Natural killer cell (primary cell): ENCODE results near the gene LRP8. TPM values are rescaled to one million over a fixed set of nuclear protein-coding genes. Genes with fewer than 3 reads are reported as not detected.

Source experiments
- ATAC-seq, 3 donors: fragments of 150-1000 bp in 2 of 3; fragments of 200-7000 bp in 1 of 3; cut with Tn5 transposase; 1 replicate in 1 of 3; 2 replicates in 2 of 3; pipeline ENCODE4 v1.10.0; 2021; ENCODE audit warnings: mild to moderate bottlenecking in 2 of 3, moderate library complexity in 2 of 3
- DNase-seq, 2 donors: peaks; one replicate each; pipeline versions ENCODE4 v3.0.0 to v3.0.0-alpha.2; 2013 to 2021; ENCODE audit warnings: mixed read lengths in 1 of 2
- H3K27ac ChIP-seq: one replicate; pipeline ENCODE4 v1.5.1; 2013; ENCODE audit warnings: mild to moderate bottlenecking, low read length
- H3K27me3 ChIP-seq: one replicate; pipeline ENCODE4 v1.6.1; 2013; ENCODE audit warnings: low read length; ENCODE audit not compliant: control insufficient read depth, insufficient read depth
- H3K36me3 ChIP-seq: one replicate; pipeline ENCODE4 v1.6.1; 2013; ENCODE audit warnings: low read length; ENCODE audit not compliant: control insufficient read depth, insufficient read depth
- H3K4me1 ChIP-seq: one replicate; pipeline ENCODE4 v1.6.1; 2013; ENCODE audit warnings: low read length; ENCODE audit not compliant: control insufficient read depth, insufficient read depth
- H3K4me3 ChIP-seq: one replicate; pipeline ENCODE4 v1.5.1; 2013; ENCODE audit warnings: low read length
- H3K9me3 ChIP-seq: one replicate; pipeline ENCODE4 v1.6.1; 2013; ENCODE audit warnings: low read length; ENCODE audit not compliant: control insufficient read depth, insufficient read depth
- H3K27ac Mint-ChIP-seq, 2 donors: one replicate each; pipeline ENCODE4 v1.8.0; 2022; ENCODE audit warnings: mild to moderate bottlenecking in 2 of 2, mixed read lengths in 2 of 2, moderate library complexity in 1 of 2
- H3K27me3 Mint-ChIP-seq, 2 donors: one replicate each; pipeline ENCODE4 v1.8.0; 2022; ENCODE audit warnings: low read depth in 2 of 2, mixed read lengths in 2 of 2
- H3K36me3 Mint-ChIP-seq: one replicate; pipeline ENCODE4 v1.8.0; 2022; ENCODE audit warnings: mixed read lengths
- H3K4me1 Mint-ChIP-seq, 2 donors: one replicate each; pipeline ENCODE4 v1.8.0; 2022; ENCODE audit warnings: mixed read lengths in 2 of 2
- H3K4me3 Mint-ChIP-seq: one replicate; pipeline ENCODE4 v1.8.0; 2022; ENCODE audit warnings: mild to moderate bottlenecking, moderate library complexity, mixed read lengths
- H3K9me3 Mint-ChIP-seq, 2 donors: one replicate each; pipeline ENCODE4 v1.8.0; 2022; ENCODE audit warnings: mixed read lengths in 2 of 2
- CTCF ChIP-seq: fragments of 200-600 bp; IDR thresholded peaks from one replicate; pipeline ENCODE4 v1.8.0; 2022; ENCODE audit warnings: antibody characterized with exemption
- WGBS: methylation state at CpG from one replicate; pipeline ENCODE4 v1.1.7; 2013; ENCODE audit warnings: missing lambda C conversion rate; ENCODE audit not compliant: insufficient coverage; 5-methylcytosine and 5-hydroxymethylcytosine counted together
- intact Hi-C: fragments of 100-400 bp; cut with micrococcal nuclease; formaldehyde crosslinking; loops from one replicate; pipeline ENCODE4 v1.14.2; 2022
- total RNA-seq, 4 donors: library from RNA; stranded (reverse); fragments of 120-200 nt in 1 of 4; gene quantifications; one replicate each; pipeline versions ENCODE4 v1.2.3 to v1.2.4, GENCODE V29; 2013 to 2022

LRP8 gene
- total RNA-seq, 3 donors from 2014 or later (not counting 1 experiment from before 2014, with no cell fraction given): 23.2 to 27.3 (median 24.9) TPM

DNA sequence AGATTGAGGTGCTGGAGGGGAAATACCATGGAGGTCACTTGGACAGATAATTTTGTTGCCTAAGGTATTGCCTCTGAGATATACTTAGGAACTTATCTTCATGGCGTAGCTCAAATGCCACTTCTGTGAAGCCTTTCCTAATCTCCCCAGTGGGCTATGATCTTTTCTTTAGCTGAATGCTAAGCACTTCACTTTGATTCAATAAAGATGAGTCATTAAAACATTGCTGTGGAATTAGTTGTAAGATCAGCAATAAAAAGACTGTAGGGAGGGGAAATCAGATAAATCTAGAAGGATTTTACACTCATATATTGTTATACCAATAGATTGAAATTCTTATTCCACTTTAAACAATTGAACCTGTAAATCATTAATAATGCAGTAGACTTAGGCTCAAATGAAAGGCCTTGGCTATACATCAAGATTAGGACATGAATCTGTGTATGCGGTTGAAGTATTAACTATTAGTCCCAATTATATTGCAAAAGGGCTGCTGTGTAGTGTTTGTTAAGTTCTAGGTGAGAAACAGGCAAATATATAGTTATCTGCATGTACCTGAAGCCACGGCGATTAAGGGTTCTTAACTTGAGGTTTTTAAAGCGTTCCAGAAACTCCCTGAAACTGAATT, 70.3 kb downstream of the LRP8 start:
- Mint-ChIP-seq H3K27me3 (no peaks in the 10 kb centered on the region), H3K36me3 (peaks cover 6% of the 10 kb centered on the region)

GRCh38 chr1:53256511-53257453, 71.1 kb downstream of the LRP8 start:
- H3K4me3 ChIP-seq: no peak overlapping the region
- peaks cover 6% of the 10 kb centered on the region for H3K36me3 Mint-ChIP-seq
- H3K4me1 Mint-ChIP-seq: no peaks in the 10 kb centered on the region
- TF ChIP-seq CTCF: no peak
- no peaks in the 10 kb centered on the region for H3K9me3 ChIP-seq
- H3K27me3 ChIP-seq: no peaks in the 10 kb centered on the region
- intact Hi-C loops: no loop called here
- ATAC-seq (no peak), DNase-seq (no peak)
- no peak overlapping the region for H3K4me3 Mint-ChIP-seq
- H3K27ac ChIP-seq: no peak overlapping the region
- H3K4me1 ChIP-seq: no peaks in the 10 kb centered on the region
- H3K36me3 ChIP-seq: peaks cover 16% of the 10 kb centered on the region
- H3K27ac Mint-ChIP-seq: no peak overlapping the region
- H3K9me3 Mint-ChIP-seq: no peaks in the 10 kb centered on the region
- no peaks in the 10 kb centered on the region for H3K27me3 Mint-ChIP-seq
- 97% methylated on average over 9 of the region's 11 CpGs for WGBS

More for the DNA sequence above, 70.3 kb downstream of the LRP8 start:
- no peaks in the 10 kb centered on the region for H3K4me1 ChIP-seq
- no peaks in the 10 kb centered on the region for H3K27me3 ChIP-seq
- Mint-ChIP-seq H3K9me3 (no peaks in the 10 kb centered on the region), H3K27ac (no peak overlapping the region), H3K4me1 (no peaks in the 10 kb centered on the region), H3K4me3 (no peak overlapping the region)
- peaks cover 18% of the 10 kb centered on the region for H3K36me3 ChIP-seq
- H3K27ac ChIP-seq: no peak overlapping the region
- H3K9me3 ChIP-seq: no peaks in the 10 kb centered on the region
- ATAC-seq: no peak
- intact Hi-C loops: no loop called here
- 98% methylated on average over 5 of the region's 5 CpGs for WGBS
- H3K4me3 ChIP-seq: no peak overlapping the region
- no peak for DNase-seq
- no peak for TF ChIP-seq CTCF

- intact Hi-C loops: no loop called here
- Mint-ChIP-seq H3K36me3 (peaks cover 6% of the 10 kb centered on the region), H3K27me3 (no peaks in the 10 kb centered on the region), H3K27ac (no peak overlapping the region), H3K4me3 (no peak overlapping the region), H3K9me3 (no peaks in the 10 kb centered on the region), H3K4me1 (no peaks in the 10 kb centered on the region)
- no peaks in the 10 kb centered on the region for H3K27me3 ChIP-seq
- H3K9me3 ChIP-seq: no peaks in the 10 kb centered on the region
- H3K4me3 ChIP-seq: no peak overlapping the region
- H3K36me3 ChIP-seq: peaks cover 8% of the 10 kb centered on the region
- no peaks in the 10 kb centered on the region for H3K4me1 ChIP-seq
- TF ChIP-seq CTCF: no peak
- over 99% methylated on average over 4 of the region's 4 CpGs for WGBS
- H3K27ac ChIP-seq: no peak overlapping the region
- no peak for DNase-seq
- no peak for ATAC-seq
Observed at GRCh38 chr1:53255031-53255430, 72.8 kb downstream of the LRP8 start.
